GM21526 (cell line): ENCODE measurements around the gene PNMA1.

Experiments
- ATAC-seq: cut with Tn5 transposase; IDR thresholded peaks from one replicate; pipeline ENCODE4 v1.9.1; 2021; ENCODE audit warnings: moderate library complexity; ENCODE audit not compliant: unreplicated experiment, low FRiP score

The PNMA1 gene

DNA sequence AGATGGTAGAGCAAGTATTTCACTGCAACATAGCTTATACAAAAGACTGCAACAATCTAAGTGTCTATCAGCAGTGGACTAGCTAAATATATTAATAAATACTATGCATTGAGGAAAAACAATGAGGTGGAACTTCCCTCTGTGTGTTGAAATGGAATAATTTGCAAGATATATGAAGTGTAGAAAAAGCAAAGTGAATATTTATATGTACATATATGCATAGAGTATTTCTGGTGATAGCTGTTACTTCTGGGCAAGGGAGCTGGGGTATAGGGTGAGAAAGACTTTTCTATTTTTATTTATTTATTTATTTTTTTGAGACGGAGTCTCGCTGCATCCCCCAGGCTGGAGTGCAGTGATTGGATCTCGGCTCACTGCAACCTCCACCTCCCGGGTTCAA, 35.5 kb downstream of the PNMA1 start:
- no peak for ATAC-seq

DNA sequence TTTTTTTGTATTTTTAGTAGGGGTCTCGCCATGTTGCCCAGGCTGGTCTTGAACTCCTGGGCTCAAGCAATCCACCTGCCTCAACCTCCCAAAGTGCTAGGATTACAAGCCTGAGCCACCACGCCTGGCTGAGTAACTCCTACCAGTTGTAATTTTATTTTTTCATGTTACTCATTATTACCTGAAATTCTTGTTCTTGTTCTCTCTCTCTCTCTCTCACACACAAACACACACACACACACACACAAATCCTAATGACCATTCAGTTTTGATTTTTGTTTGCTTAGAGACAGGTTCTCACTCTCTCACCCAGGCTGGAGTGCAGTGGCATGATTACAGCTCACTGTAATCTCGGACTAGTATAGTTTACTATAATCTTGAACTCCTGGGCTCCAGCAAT, 39.2 kb downstream of the PNMA1 start:
- no peak for ATAC-seq

GRCh38 chr14:73667854-73668253, 46.3 kb downstream of the PNMA1 start:
- no peak for ATAC-seq

- no peak for ATAC-seq
These were observed 47.6 kb downstream of the PNMA1 start for GRCh38 chr14:73666583-73666982.

DNA sequence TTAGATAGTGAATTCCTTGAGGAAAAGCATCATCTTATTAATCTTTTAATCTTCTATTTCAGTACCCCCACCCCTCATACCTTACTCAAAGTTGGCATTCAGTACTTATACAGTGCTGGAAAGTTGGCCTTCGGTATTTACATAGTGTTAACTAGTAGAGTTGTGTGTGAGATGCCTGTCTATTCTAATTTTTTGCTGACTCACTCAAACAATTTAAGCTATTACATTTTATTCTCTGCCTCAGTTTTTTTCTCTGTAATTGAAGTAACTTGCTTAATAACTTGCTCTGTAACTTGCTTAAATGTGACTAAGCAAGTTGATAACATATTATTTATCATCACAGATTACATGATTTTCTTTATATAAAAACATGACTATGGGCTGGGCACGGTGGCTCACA, 49.1 kb downstream of the PNMA1 start:
- ATAC-seq = no peak

GRCh38 chr14:73663548-73664212, 50.5 kb downstream of the PNMA1 start:
- ATAC-seq = no peak

- no peak for ATAC-seq
These were observed 51.7 kb downstream of the PNMA1 start for GRCh38 chr14:73662487-73662943.

- no peak for ATAC-seq
These were observed 52.3 kb downstream of the PNMA1 start for GRCh38 chr14:73661872-73662271.
